ENCODE data around the gene ZNF831. TPM values are rescaled to one million over a fixed set of nuclear protein-coding genes. Genes with fewer than 3 reads are reported as not detected.

Gene ZNF831
- polyA plus RNA-seq, 1 of the 3 experiments (the other 2 are of a cell fraction), result not detected

- TF ChIP-seq REST (IDR thresholded peaks at IDR 0.05; ENCODE audit: low read depth, low read length) (no peak), GABPA (IDR thresholded peaks at IDR 0.05; ENCODE audit: low read depth) (no peak), USF2 (IDR thresholded peaks at IDR 0.05; ENCODE audit: borderline replicate concordance, low read depth, low read length) (no peak), POLR2AphosphoS5 (IDR thresholded peaks at IDR 0.05; ENCODE audit: low read depth, low read length) (no peak), PBX3 (IDR thresholded peaks at IDR 0.05) (no peak), EZH2phosphoT487 (IDR thresholded peaks at IDR 0.05; ENCODE audit: borderline replicate concordance, low read depth) (no peak), IRF3 (IDR thresholded peaks at IDR 0.05; ENCODE audit: low read depth, low read length) (no peak), GATA2 (CRISPR knock-in tag; IDR thresholded peaks at IDR 0.05) (no peak), TEAD4 (IDR thresholded peaks at IDR 0.05; ENCODE audit: borderline replicate concordance, insufficient read depth) (no peak), NRF1 (IDR thresholded peaks at IDR 0.05; ENCODE audit: low read depth, low read length) (no peak)
These were observed 86.7 kb downstream of the ZNF831 start (continued) for GRCh38 chr20:59250293-59250692.

GRCh38 chr20:59253325-59253724, 89.7 kb downstream of the ZNF831 start:
- POLR2A ChIA-PET, result no interaction called here
- H3K36me3 ChIP-seq (replicated peaks in 1 of 2; ENCODE audit: control insufficient read depth in 1 of 2, insufficient read depth in 2 of 2, low read length in 1 of 2), result no peaks in the 10 kb centered on the region
- no peaks in the 10 kb centered on the region for H4K20me1 ChIP-seq (ENCODE audit: insufficient read depth)
- no peak for DNase-seq
- peaks cover 1% of the 10 kb centered on the region for H3F3A ChIP-seq (replicated peaks; ENCODE audit: insufficient read depth)
- no peak overlapping the region for H3K4me2 ChIP-seq
- H3K9me3 ChIP-seq, result no peaks in the 10 kb centered on the region
- 63% methylated on average over 6 of the region's 6 CpGs for WGBS (ENCODE audit: low lambda C conversion rate)
- no peaks in the 10 kb centered on the region; the same call in 1 of the 2 replicates for H3K27me3 ChIP-seq (ENCODE audit: insufficient read depth)
- no peak overlapping the region for H3K9ac ChIP-seq
- no peaks in the 10 kb centered on the region for H3K79me2 ChIP-seq (ENCODE audit: insufficient read depth)
- H3K4me3 ChIP-seq (ENCODE audit: low read depth in 2 of 2, low read length in 1 of 2), result no peak overlapping the region
- CTCF ChIA-PET, result interaction anchor here (0.7 to 2.4 kb wide), 7 partner anchors 15 to 389 kb away, joined by 3 to 11 read pairs (median 3); no protein-coding TSS in a partner anchor
- no peak overlapping the region for H3K27ac ChIP-seq (ENCODE audit: low read depth in 2 of 2, low read length in 1 of 2)
- peaks cover 0 to 7% of the 10 kb centered on the region in 2 experiments; a peak in 2 of 4 replicates for H3K4me1 ChIP-seq (ENCODE audit: control insufficient read depth in 1 of 2, insufficient read depth in 2 of 2, low read depth in 1 of 2, low read length in 1 of 2)
- H3K9me2 ChIP-seq, result no peaks in the 10 kb centered on the region
- no peak overlapping the region for H2AFZ ChIP-seq (ENCODE audit: low read depth)
- TF ChIP-seq USF1 (IDR thresholded peaks at IDR 0.05; ENCODE audit: borderline replicate concordance, low read depth) (no peak), PBX3 (IDR thresholded peaks at IDR 0.05) (no peak), FOSL2 (IDR thresholded peaks at IDR 0.05; ENCODE audit: borderline replicate concordance, low read depth) (no peak), TAF1 (IDR thresholded peaks at IDR 0.05; ENCODE audit: borderline replicate concordance, low read depth, low read length) (no peak), POLR2AphosphoS5 (IDR thresholded peaks at IDR 0.05; ENCODE audit: low read depth, low read length) (no peak), NRF1 (IDR thresholded peaks at IDR 0.05; ENCODE audit: low read depth, low read length) (no peak), RFX5 (IDR thresholded peaks at IDR 0.05; ENCODE audit: low read length) (no peak), REST (IDR thresholded peaks at IDR 0.05; ENCODE audit: low read depth, low read length) (no peak)
